DMS79 treated with DMSO at 0.1 percent for 48 hours (cell line): ENCODE measurements around the gene RAD51B.
"Not testable (repeated sequence)": the region's sequence is repeated elsewhere in the genome, so short reads cannot be mapped to it uniquely, and the experiment has no call there.

ENCODE experiments used
- DNase-seq: peaks from one replicate; lab custom pipeline; 2025; lab: John Stamatoyannopoulos, UW

The RAD51B gene

DNA sequence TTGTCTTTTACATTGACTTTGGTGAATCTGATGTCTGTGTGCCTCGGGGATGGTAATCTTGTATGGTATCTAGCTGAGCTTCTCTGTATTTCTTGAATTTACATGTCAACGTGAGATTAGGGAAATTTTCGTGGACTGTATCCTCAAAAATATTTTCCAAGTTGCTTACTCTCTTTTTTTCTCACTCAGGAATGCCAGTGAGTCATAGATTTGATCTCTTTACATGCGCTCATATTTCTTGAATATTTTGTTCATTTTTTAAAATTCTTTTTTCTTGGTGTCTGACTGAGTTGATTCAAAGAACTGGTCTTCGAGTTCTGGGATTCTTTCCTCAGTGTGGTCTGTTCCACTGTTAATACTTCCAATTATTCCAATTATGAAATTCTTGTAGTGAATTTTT is 207.7 kb downstream of the RAD51B start:
- no peak for DNase-seq

DNA sequence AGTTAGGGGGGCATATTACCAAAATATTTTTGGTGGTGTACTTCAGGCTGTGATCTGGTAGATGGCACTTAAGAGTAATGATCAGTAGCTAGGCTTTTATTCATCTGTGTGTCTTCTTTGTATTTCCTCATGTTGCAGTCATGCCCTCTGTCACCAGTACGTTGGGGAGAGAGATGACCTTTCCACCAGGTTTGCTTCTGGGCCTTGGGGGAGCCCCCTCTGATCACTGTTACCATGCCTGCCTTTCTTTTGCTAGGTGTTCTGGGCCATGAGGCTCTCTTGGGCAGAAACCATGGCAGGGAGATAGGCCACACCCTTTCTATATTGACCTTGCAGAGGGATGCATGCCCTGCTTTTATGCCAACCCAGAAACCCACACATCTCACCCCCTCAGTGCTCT is 208.5 kb downstream of the RAD51B start:
- no peak for DNase-seq

DNA sequence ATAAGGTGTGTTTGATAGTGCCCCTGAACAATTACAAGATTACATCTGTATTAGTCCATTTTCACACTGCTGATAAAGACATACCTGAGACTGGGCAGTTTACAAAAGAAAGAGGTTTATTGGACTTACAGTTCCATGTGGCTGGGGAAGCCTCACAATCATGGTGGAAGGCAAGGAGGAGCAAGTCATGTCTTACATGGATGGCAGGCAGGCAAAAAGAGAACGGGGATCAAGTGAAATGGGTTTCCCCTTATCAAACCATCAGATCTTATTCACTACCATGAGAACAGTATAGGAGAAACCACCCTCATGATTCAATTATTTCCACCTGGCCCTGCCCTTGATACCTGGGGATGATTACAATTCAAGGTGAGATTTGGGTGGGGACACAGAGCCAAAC is 211.4 kb downstream of the RAD51B start:
- DNase-seq = not testable (repeated sequence)

DNA sequence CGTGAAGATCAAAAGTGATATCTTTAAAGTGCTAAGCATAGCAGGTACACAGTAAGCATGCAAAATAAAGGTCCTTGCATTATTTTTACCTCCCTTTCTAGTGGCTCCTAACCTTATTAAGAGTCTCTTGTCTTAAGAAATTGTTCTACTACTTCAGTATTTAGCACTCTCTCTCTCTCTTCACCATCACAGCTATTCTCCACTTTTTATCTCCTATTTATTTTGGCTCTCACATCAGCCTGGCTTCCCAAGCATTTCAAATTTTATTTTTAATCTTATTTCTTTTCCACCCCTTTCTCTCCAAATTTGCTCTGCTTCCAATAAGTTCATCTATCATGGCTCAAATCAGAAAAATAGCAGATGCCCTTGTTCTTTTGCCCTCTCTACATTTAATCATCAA is 212.6 kb downstream of the RAD51B start:
- no peak for DNase-seq

DNA sequence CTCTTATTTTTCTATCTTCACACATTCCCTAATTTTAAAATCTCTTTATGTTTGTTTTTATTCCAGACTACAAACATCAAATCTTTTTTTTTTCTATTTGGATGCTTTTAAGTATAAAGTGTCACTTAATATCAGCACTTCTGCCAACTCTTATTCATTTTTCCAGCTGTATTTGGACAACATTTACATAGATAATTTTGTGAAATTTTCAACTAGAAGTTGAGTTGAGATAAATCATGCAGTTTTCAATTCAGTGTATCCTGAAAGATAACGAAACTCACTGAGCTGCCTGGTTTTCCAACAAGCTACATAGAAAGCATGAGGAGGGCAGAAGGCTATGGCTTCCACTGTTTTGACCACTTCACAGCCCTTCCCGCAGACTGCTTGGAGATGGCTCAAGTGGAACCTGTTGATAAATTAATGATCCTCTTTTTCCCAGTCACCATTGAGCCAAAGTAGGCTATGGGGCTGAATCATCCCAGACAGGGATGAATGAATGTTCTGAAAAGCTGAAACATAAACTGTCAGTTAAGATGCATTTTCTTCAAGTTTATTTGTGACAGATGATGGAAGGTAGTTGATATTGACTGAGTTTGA is 213.9 kb downstream of the RAD51B start:
- peak; percentile 38 for DNase-seq

DNA sequence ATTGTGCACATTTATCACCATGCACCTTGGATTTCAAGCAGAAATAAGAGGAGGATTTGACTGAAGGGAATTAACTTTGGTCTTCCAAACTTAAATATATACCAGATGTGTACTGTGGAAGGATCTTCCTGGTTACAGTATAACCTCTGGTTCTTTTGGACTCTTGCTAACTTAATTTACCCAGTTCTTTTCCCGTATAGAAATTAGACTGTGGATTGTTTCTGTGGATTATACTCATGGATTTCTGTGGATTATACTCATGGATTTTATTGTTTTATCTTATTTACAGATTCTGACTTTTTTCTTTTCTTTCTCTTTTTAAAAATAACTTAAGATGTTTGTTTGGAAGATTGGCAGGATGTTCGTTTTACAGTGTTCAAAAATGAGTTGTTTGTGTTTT is 215.3 kb downstream of the RAD51B start:
- no peak for DNase-seq

DNA sequence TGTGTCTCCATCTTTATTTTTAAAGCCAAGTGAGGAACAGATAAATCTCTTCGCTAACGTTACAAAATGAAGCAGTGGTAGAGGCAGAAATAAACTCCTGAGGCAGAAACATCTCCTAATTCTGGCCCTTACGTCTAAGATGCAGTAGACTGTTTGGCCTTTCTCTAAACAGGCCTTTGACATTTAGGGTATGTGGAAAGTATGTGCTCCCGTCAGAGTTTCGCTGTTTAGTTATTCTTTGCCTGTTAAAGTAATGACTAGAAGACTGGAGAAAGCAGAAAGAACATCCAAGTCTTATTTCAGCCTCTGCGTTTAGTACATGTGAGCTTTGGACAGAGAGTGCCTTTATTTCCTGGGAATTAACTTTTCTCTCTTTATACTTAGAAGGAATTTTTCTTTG is 216.6 kb downstream of the RAD51B start:
- DNase-seq = no peak

DNA sequence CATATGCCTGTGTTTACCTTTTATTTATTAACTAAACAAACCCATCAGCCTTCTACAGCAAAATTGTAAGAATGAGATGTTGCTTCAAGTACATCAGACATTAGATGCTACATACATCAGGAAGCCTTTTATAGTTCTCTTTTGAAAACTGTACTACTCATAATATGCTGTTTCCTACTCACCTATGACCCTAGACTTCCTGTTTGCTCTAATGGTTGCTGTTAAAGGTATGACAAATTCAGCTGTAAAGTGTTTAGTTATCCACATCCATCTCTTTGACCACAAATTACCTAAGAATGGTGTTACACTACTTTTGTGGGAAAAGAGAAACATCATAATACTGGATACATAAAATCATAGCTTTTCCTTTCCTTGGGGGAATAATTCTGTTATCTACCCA is 220.0 kb downstream of the RAD51B start:
- no peak for DNase-seq

DNA sequence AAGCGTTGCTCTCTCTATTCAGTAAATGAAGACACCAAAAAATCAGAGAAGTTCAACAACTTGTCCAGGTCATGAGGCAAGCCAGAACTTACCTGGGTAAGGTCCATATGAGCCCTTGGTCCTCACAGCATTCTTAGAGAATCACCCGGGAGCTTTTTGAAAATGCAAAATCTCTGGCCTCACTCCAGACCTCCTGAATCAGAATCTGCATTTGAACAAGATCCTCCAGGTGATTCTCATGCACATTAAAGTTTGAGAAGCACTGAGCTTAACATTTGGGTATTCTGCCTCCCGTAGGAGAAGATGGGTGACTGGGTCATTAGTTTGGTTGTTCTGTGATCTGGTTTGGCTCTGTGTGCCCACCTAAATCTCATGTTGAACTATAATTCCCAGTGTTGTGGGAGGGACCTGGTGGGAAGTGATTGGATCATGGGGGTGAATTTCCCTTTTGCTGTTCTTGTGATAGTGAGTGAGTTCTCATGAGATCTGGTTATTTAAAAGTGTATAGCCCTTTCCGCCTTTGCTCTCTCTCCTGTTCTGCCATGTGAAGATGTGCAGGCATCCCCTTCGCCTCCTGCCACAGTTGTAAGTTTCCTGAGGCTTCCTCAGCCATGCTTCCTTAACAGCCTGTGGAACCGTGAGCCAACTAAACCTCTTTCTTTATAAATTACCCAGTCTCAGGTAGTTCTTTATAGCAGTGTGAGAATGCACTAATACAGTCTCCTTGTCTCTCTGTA is 221.2 kb downstream of the RAD51B start:
- no peak for DNase-seq

DNA sequence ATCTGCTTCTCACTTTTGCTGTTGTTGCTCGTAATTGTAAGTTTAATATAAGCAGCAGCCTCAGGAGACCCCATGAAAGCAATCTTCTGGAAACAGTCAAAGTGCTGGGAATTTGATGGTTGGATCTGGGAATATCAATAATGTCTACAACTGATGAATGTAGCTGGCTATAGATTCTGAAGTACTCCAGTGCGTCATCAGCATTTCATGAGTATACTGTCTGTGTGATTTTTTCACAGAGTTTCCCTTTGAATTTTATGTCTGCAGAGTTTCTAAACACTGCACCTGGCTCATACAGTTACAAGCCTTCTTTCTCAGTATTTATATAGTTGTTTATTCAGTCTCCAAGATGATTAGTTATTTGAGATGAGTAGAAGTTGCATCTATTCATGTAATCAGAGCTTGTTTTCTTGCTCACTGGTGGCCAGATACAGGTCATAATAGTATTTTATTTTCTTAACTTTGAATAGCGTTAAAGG is 222.3 kb downstream of the RAD51B start:
- peak; percentile 56 for DNase-seq

DNA sequence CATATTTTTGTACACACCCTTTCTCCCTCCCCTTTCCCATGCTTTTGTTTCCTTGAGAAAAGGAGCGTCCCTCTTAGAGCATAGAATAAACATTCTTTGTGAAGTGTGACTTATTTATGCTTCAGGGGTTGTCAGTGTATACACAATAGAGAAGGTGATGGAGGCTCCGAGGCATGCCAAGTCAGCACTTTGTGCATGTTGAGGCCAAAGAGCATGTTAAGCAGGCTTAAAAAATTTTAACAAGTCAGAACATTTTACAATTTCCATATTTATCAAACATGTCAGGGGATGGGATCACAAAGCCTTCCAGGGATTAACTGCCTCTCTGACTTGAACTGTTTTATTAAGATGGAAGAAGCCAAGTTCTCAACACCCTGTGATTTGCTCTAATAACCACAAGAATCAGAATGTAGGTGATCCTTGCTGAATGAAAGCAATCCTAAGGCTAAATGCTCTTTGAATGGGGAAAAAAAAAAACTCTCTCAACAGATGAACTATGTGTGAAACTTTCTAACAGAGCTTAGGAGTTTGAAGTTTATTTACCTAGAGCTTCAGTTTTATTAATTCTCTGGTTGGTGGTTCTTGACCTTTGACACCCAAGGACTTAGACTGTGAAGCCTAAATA is 223.1 kb downstream of the RAD51B start:
- peak; percentile 77 for DNase-seq

DNA sequence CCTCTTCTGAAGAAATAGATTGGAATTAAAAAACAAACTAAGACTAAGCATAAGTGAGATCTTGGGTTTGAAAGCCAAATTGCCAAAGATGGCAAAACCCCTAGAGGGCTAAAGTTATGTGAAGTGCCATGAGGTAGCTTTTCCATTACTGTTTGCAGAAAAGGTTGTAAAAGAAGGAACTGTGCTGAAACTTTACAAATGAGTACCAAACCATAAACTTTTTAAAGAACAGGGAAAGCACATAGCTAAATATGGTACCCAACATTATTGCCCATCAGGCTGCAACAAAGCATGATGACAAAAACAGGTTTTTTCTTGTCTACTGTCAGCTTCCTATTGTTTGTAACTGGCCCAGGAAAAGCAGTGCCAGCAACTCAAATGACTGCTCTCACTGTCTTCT is 224.2 kb downstream of the RAD51B start:
- DNase-seq = no peak

DNA sequence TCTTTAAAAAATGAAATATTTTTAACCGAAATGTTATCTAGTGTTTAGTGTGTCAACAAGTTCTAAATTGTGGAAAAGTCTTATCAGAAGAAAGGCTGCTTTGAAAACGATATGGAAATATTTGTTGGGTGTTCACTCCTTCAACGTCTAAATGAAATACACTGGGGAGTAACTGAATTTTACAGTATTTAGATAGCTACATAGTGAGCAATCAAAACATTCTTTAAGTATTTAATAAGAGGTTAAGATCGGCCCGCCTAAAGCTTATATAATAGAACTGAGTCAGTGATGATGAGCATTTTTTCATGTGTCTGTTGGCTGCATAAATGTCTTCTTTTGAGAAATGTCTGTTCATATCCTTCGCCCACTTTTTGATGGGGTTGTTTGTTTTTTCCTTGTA is 228.3 kb downstream of the RAD51B start:
- DNase-seq = no peak

DNA sequence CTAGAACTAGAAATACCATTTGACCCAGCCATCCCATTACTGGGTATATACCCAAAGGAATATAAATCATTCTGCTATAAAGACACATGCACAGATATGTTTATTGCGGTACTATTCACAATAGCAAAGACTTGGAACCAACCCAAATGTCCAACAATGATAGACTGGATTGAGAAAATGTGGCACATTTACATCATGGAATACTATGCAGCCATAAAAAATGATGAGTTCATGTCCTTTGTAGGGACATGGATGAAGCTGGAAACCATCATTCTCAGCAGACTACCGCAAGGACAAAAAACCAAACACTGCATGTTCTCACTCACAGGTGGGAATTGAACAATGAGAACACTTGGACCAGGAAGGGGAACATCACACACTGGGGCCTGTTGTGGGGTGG is 229.2 kb downstream of the RAD51B start:
- DNase-seq = not testable (repeated sequence)

DNA sequence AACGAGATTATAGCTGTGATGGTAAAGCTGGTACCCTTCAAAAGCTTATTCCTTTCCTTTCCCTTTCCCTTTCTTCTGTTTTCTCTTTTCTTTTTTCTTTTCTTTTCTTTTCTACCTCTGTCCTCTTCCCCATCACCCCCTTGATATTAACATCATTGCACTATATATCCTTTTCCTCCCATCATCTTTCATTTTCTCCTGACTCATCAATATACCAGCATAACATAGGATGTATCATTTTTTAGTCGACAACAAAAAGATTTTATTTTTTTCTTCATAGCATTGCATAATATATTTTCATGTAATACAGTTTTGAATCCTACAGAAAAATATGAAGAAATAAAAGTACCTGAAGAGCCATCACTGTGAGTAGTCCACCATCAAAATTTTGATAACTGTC is 230.6 kb downstream of the RAD51B start:
- no peak for DNase-seq

DNA sequence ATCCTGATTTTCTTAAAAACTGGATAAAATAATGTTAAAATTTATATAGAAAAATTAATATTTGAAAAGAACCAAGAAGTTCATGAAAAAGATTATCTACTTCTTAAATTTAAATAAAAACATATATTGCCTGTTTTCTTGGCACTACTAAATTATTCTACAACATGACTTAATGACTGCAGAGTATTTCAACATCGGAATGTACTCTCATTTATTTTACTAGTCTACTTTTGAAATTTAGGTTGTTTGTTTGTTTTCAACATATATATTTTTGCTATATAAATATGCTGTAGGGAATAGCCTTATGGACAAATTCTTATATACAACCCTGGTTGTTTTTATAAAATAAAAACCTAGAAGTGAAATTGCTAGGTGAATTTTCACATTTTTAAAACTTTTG is 231.6 kb downstream of the RAD51B start:
- DNase-seq = no peak

DNA sequence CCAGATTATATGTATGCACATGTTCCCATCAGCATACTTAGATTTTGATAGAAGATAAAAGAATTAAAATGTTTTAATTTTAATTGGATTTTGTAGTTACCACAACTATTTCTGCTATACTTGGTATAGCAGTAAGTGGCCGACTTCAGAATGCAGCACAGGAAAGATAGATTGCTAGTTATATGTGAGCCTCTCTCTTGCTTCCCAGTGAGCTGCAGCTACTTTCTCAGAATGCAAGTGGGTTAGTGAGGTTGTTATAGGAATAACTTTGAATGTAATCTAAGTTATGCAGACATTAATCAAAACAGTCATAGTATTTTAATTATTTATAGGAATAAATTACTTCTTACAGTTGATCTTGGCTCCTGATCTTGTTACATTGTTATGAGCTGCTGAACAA is 240.6 kb downstream of the RAD51B start:
- DNase-seq = no peak

DNA sequence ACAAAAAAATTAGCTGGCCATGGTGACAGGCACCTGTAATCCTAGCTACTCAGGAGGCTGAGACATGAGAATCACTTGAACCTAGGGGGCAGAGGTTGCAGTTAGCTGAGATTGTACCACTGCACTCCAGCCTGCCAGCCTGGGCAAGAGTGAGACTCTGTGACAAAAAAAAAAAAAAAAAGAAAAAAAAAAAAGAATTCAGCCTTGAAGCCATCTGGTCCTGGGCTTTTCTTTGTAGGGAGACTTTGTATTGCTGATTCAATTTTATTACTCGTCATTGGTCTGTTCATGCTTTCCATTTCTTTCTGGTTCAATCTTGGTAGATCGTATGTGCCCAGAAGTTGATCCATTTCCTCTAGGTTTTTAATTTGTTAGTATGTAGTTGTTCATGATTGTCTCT is 243.1 kb downstream of the RAD51B start:
- DNase-seq = no peak

DNA sequence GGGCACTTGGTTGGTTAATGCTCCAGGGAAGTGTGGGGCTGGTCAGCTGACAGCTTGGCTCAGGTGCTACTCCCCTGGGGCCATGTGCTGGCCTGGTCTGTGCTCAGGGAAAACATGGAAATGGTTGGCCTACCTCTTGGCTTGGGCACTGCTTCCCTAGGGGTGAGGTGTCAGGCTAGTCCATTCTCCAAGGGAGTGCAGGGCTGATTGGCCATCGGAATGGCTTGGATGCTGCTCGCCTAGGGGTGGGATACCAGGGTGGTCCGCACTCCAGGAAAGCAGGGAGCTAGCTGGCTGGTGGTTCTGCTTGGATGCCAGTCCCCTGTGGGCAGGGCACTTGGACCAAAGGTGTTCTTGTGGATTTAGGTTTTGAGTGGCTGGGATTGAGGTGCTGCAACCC is 245.7 kb downstream of the RAD51B start:
- no peak for DNase-seq

DNA sequence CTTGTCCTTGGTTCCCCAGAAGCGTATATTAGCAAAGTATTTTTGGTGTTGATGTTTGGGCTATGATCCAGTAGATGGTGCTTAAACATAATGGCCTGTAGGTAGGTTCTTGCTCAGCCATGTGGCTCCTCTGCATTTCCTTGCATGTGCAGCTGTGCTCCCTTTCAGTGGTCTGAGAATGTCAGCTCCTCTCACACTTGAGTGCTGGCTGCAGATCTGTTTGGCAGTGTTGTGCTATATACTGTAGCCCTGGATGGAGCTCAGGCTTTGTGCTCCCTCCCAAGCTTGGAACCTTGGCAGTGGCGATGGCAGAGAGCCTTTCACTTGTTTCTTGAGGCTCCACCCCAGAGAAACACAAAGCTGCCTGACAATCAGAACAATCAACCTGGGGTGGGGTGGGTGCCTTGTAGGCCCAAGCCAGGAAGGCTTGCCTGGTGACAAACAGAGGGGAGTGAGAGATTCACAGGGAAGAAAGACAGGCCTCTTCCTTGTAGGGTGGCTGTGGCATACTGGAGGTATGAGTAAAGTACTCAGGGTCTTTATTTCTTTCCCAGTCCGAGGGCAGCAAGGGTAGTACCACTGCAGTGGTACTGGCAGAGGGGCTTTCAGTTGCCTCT is 255.3 kb downstream of the RAD51B start:
- no peak for DNase-seq

DNA sequence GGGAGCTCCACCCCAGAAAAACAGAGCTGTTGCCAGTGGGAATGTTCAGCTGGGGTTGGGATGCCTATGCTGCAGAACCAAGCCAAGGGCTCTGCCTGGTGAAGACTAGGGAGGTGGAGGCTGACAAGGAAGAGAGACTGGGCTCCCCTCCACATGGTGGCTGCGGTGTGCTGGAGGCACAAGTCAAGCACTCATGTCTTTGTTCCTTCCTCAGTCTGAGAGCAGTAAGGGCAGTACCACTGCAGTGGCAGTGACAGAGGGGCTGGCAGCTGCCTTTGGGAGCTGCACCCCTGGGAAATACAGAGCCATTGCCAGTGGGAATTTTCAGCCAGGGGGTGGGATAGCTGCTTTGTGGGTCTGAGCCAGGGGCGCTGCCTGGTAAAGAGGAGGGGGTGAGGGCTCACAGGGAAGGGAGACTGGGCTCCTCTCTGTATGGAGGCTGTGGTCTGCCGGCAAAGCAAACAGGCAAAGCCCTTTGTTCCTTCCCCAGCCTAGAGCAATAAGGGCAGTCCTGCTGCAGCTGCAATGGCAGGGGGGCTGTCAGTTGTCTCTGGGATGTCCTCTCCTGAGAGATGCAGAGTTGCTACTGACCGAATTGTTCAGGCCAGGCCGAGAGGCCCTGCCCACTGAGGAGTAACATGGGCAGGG is 255.9 kb downstream of the RAD51B start:
- DNase-seq = no peak

DNA sequence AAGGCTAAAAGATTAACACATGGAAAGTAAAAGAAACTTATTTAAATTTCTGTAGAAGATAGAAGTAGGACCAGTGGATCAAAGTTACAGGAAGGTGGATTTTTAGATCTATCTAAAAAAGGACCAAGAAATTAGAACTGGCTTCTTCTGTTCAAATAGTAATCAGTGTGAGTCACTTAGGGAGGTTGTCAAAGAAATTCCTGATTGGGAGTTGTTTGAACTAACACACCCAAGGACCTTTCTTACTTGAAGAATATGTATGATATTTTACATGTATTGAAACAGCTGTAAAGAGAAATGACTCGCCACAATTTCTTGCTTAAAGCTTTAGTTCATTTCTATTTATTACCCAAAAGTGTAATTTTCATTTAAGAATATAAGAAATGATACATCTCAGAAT is 256.9 kb downstream of the RAD51B start:
- no peak for DNase-seq
